H9 (cell line): ENCODE results near the gene TBC1D22A. TPM values are rescaled to one million over a fixed set of nuclear protein-coding genes. Genes with fewer than 3 reads are reported as not detected.

Experiments
- DNase-seq: peaks from one replicate; pipeline ENCODE4 v3.0.0-alpha.2; 2017
- H2AFZ ChIP-seq: one replicate; pipeline ENCODE4 v1.6.1; 2013; ENCODE audit warnings: mild to moderate bottlenecking, low read length, control low read depth, moderate library complexity
- H2AK5ac ChIP-seq: 2 replicates; pipeline ENCODE4 v1.6.1; 2013; ENCODE audit warnings: low read length, control low read depth, mixed read lengths; ENCODE audit not compliant: insufficient read length
- H2BK120ac ChIP-seq: one replicate; pipeline ENCODE4 v1.6.1; 2013; ENCODE audit warnings: low read depth, mild to moderate bottlenecking, low read length, control low read depth, inconsistent platforms; ENCODE audit not compliant: poor library complexity, severe bottlenecking
- H2BK12ac ChIP-seq: 2 replicates; pipeline ENCODE4 v1.6.1; 2013; ENCODE audit warnings: low read length, control low read depth, mixed read lengths, low read depth; ENCODE audit not compliant: insufficient read length
- H2BK15ac ChIP-seq: 2 replicates; pipeline ENCODE4 v1.6.1; 2013; ENCODE audit warnings: low read depth, low read length, control low read depth
- H2BK20ac ChIP-seq: one replicate; pipeline ENCODE4 v1.6.1; 2013; ENCODE audit warnings: low read depth, mild to moderate bottlenecking, low read length, control low read depth, inconsistent platforms; ENCODE audit not compliant: poor library complexity, severe bottlenecking
- H2BK5ac ChIP-seq: 2 replicates; pipeline ENCODE4 v1.6.1; 2013; ENCODE audit warnings: low read length, control low read depth, mixed read lengths; ENCODE audit not compliant: insufficient read length
- H3K14ac ChIP-seq: 2 replicates; pipeline ENCODE4 v1.6.1; 2013; ENCODE audit warnings: low read length, control low read depth; ENCODE audit not compliant: insufficient read depth
- H3K18ac ChIP-seq: 2 replicates; pipeline ENCODE4 v1.6.1; 2013; ENCODE audit warnings: low read depth, mild to moderate bottlenecking, mixed read lengths, low read length, control low read depth; ENCODE audit not compliant: insufficient read length
- H3K23ac ChIP-seq: 2 replicates; pipeline ENCODE4 v1.6.1; 2013; ENCODE audit warnings: low read length, control low read depth, mixed read lengths, low read depth; ENCODE audit not compliant: insufficient read length
- H3K23me2 ChIP-seq: 2 replicates; pipeline ENCODE4 v1.6.1; 2013; ENCODE audit warnings: low read depth, mild to moderate bottlenecking, mixed read lengths, low read length, control low read depth; ENCODE audit not compliant: insufficient read length, poor library complexity, severe bottlenecking
- H3K27ac ChIP-seq: 2 replicates; pipeline ENCODE4 v1.5.1; 2013; ENCODE audit warnings: low read length, control low read depth, mixed read lengths, low read depth; ENCODE audit not compliant: insufficient read length
- H3K27me3 ChIP-seq: 2 replicates; pipeline ENCODE4 v1.6.1; 2013; ENCODE audit warnings: low read length, control low read depth, inconsistent platforms; ENCODE audit not compliant: insufficient read depth
- H3K4ac ChIP-seq: 2 replicates; pipeline ENCODE4 v1.6.1; 2013; ENCODE audit warnings: low read depth, mild to moderate bottlenecking, control low read depth, inconsistent platforms, low read length, moderate library complexity
- H3K4me1 ChIP-seq: 2 replicates; pipeline ENCODE4 v1.6.1; 2013; ENCODE audit warnings: low read length, control low read depth, inconsistent platforms; ENCODE audit not compliant: insufficient read depth
- H3K4me2 ChIP-seq: 2 replicates; pipeline ENCODE4 v1.6.1; 2013; ENCODE audit warnings: low read length, control low read depth, mixed read lengths; ENCODE audit not compliant: insufficient read length, insufficient read depth
- H3K56ac ChIP-seq: 2 replicates; pipeline ENCODE4 v1.6.1; 2013; ENCODE audit warnings: low read depth, mild to moderate bottlenecking, mixed read lengths, low read length, control low read depth; ENCODE audit not compliant: insufficient read length
- H3K79me1 ChIP-seq: 2 replicates; pipeline ENCODE4 v1.6.1; 2013; ENCODE audit warnings: low read depth, mild to moderate bottlenecking, moderate library complexity, low read length, control low read depth, inconsistent platforms; ENCODE audit not compliant: insufficient read depth, poor library complexity, severe bottlenecking
- H3K79me2 ChIP-seq: 2 replicates; pipeline ENCODE4 v1.6.1; 2013; ENCODE audit warnings: low read length, control low read depth, inconsistent platforms; ENCODE audit not compliant: insufficient read depth
- H3K9ac ChIP-seq: 2 replicates; pipeline ENCODE4 v1.6.1; 2013; ENCODE audit warnings: low read length, control low read depth, mixed read lengths; ENCODE audit not compliant: insufficient read length; ENCODE audit errors: extremely low read depth
- H3K9me3 ChIP-seq: one replicate; pipeline ENCODE4 v1.6.1; 2013; ENCODE audit warnings: low read depth, low read length, inconsistent platforms; ENCODE audit not compliant: control insufficient read depth
- H3T11ph ChIP-seq: one replicate; pipeline ENCODE4 v1.6.1; 2013; ENCODE audit warnings: mild to moderate bottlenecking, low read length, control low read depth, inconsistent platforms
- H4K20me1 ChIP-seq: one replicate; pipeline ENCODE4 v1.6.1; 2013; ENCODE audit not compliant: control insufficient read depth, insufficient read length, insufficient read depth
- H4K5ac ChIP-seq: 2 replicates; pipeline ENCODE4 v1.6.1; 2013; ENCODE audit warnings: low read depth, mild to moderate bottlenecking, mixed read lengths, low read length, control low read depth; ENCODE audit not compliant: insufficient read length
- H4K8ac ChIP-seq: replicated peaks from 2 replicates; pipeline ENCODE4 v1.6.1; 2013; ENCODE audit warnings: low read length, control low read depth, mixed read lengths, low read depth; ENCODE audit not compliant: insufficient read length
- H4K91ac ChIP-seq: 2 replicates; pipeline ENCODE4 v1.6.1; 2013; ENCODE audit warnings: low read depth, mild to moderate bottlenecking, moderate library complexity, mixed read lengths, low read length, control low read depth; ENCODE audit not compliant: insufficient read length
- H3K27ac Mint-ChIP-seq, 3 experiments: 2 replicates in 2 of 3; 3 replicates in 1 of 3; pipeline ENCODE4 v1.8.0; 2020 to 2021; ENCODE audit warnings: mixed read lengths in 3 of 3, mild to moderate bottlenecking in 1 of 3, moderate library complexity in 1 of 3
- H3K27me3 Mint-ChIP-seq: 2 replicates; pipeline ENCODE4 v1.8.0; 2021; ENCODE audit warnings: low read depth, mild to moderate bottlenecking, moderate library complexity, mixed read lengths
- H3K36me3 Mint-ChIP-seq, 3 experiments: 2 replicates in 2 of 3; 3 replicates in 1 of 3; pipeline ENCODE4 v1.8.0; 2020 to 2021; ENCODE audit warnings: low read depth in 3 of 3, mixed read lengths in 3 of 3; ENCODE audit not compliant: insufficient read depth in 1 of 3
- H3K4me1 Mint-ChIP-seq, 2 experiments: 2 replicates each; pipeline ENCODE4 v1.8.0; 2020; ENCODE audit warnings: mixed read lengths in 2 of 2
- H3K4me3 Mint-ChIP-seq, 2 experiments: 2 replicates in 1 of 2; 3 replicates in 1 of 2; pipeline ENCODE4 v1.8.0; 2020 to 2021; ENCODE audit warnings: mild to moderate bottlenecking in 2 of 2, mixed read lengths in 2 of 2, moderate library complexity in 1 of 2
- H3K9me3 Mint-ChIP-seq, 2 experiments: 2 replicates in 1 of 2; 3 replicates in 1 of 2; pipeline ENCODE4 v1.8.0; 2020; ENCODE audit warnings: mild to moderate bottlenecking in 2 of 2, mixed read lengths in 2 of 2, moderate library complexity in 1 of 2
- total RNA-seq: library from RNA; stranded (reverse); gene quantifications from 2 replicates; pipeline ENCODE4 v1.2.1, GENCODE V29; 2021
- TF ChIP-seq, protein P1 (sequence below): fragments of 200-600 bp; sonication (generic); conservative IDR thresholded peaks from 3 replicates; pipeline ENCODE4 v1.8.0; 2021; ENCODE audit warnings: antibody characterized with exemption, mild to moderate bottlenecking

TBC1D22A gene
- total RNA-seq, 1 experiment from 2014 or later, result 20.8 TPM

DNA sequence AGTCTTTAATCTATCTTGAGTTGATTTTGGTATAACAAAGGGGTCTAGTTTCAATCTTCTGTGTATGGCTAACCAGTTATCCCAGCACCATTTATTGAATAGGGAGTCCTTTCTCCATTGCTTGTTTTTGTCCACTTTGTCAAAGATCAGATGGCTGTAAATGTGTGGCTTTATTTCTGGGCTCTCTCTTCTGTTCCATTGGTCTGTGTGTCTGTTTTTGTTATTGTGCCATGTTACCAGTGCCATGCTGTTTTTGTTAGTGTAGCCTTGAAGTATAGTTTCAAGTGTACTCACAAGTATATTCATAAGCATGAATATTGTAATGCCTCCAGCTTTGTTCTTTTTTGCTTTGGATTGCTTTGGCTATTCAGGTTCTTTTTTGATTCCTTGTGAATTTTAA lies 159.6 kb downstream of the TBC1D22A start:
- Histone ChIP-seq H3K23ac (no peak overlapping the region), H3T11ph (no peak overlapping the region), H2BK20ac (no peak overlapping the region), H2AK5ac (no peak overlapping the region), H3K27me3 (no peaks in the 10 kb centered on the region), H3K56ac (no peak overlapping the region), H2BK15ac (no peak overlapping the region), H3K4me2 (no peak overlapping the region), H3K79me1 (no peaks in the 10 kb centered on the region), H3K79me2 (no peaks in the 10 kb centered on the region), H3K18ac (no peak overlapping the region), H3K27ac (no peak overlapping the region), H4K91ac (no peak overlapping the region), H4K8ac (no peak overlapping the region), H2AFZ (no peak overlapping the region), H3K9me3 (no peaks in the 10 kb centered on the region), H4K5ac (no peak overlapping the region), H3K14ac (no peak overlapping the region), H2BK5ac (no peak overlapping the region), H3K4me1 (no peaks in the 10 kb centered on the region), H2BK12ac (no peak overlapping the region), H3K9ac (no peak overlapping the region), H3K4ac (no peak overlapping the region), H3K23me2 (no peaks in the 10 kb centered on the region), H4K20me1 (no peaks in the 10 kb centered on the region), H2BK120ac (no peak overlapping the region)
- H3K4me1 Mint-ChIP-seq, result peaks cover 5% of the 10 kb centered on the region in 2 experiments
- H3K27ac Mint-ChIP-seq, result no peak overlapping the region
- no peaks in the 10 kb centered on the region for H3K27me3 Mint-ChIP-seq
- no peak overlapping the region for H3K4me3 Mint-ChIP-seq
- DNase-seq, result no peak
- peaks cover 0 to 9% of the 10 kb centered on the region in 2 experiments; a peak in 3 of 5 replicates for H3K9me3 Mint-ChIP-seq
- H3K36me3 Mint-ChIP-seq, result peaks cover 8 to 22% (median 13%) of the 10 kb centered on the region in 3 experiments; a peak in 5 of 7 replicates
- TF ChIP-seq, protein P1, sequence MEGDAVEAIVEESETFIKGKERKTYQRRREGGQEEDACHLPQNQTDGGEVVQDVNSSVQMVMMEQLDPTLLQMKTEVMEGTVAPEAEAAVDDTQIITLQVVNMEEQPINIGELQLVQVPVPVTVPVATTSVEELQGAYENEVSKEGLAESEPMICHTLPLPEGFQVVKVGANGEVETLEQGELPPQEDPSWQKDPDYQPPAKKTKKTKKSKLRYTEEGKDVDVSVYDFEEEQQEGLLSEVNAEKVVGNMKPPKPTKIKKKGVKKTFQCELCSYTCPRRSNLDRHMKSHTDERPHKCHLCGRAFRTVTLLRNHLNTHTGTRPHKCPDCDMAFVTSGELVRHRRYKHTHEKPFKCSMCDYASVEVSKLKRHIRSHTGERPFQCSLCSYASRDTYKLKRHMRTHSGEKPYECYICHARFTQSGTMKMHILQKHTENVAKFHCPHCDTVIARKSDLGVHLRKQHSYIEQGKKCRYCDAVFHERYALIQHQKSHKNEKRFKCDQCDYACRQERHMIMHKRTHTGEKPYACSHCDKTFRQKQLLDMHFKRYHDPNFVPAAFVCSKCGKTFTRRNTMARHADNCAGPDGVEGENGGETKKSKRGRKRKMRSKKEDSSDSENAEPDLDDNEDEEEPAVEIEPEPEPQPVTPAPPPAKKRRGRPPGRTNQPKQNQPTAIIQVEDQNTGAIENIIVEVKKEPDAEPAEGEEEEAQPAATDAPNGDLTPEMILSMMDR, result no peak
